ENCODE data around the gene STRA8. TPM values are rescaled to one million over a fixed set of nuclear protein-coding genes. Genes with fewer than 3 reads are reported as not detected.

Gene STRA8
- total RNA-seq, 1 experiment from 2014 or later: not detected

GRCh38 chr7:135195968-135196629, 37.5 kb upstream of the STRA8 start:
- Histone ChIP-seq H3T11ph (ENCODE audit: low read length) (no peak overlapping the region), H2BK15ac (ENCODE audit: low read depth, low read length) (no peak overlapping the region), H4K8ac (replicated peaks; ENCODE audit: insufficient read length, low read depth, low read length) (no peak overlapping the region), H2BK120ac (ENCODE audit: low read depth, low read length, poor library complexity, severe bottlenecking) (no peak overlapping the region), H3K27ac (ENCODE audit: insufficient read length, low read depth, low read length) (no peak overlapping the region), H3K79me1 (ENCODE audit: insufficient read depth, low read depth, low read length, poor library complexity, severe bottlenecking) (no peaks in the 10 kb centered on the region), H3K14ac (ENCODE audit: insufficient read depth, low read length) (no peak overlapping the region), H2AFZ (ENCODE audit: low read length) (no peak overlapping the region), H3K79me2 (ENCODE audit: insufficient read depth, low read length) (no peaks in the 10 kb centered on the region), H2AK5ac (ENCODE audit: insufficient read length, low read length) (no peak overlapping the region), H3K4me2 (ENCODE audit: insufficient read depth, insufficient read length, low read length) (no peak overlapping the region), H3K9ac (ENCODE audit: extremely low read depth, insufficient read length, low read length) (no peak overlapping the region), H3K18ac (ENCODE audit: insufficient read length, low read depth, low read length) (no peak overlapping the region), H4K5ac (ENCODE audit: insufficient read length, low read depth, low read length) (no peak overlapping the region), H2BK5ac (ENCODE audit: insufficient read length, low read length) (no peak overlapping the region), H3K9me3 (ENCODE audit: control insufficient read depth, low read depth, low read length) (no peaks in the 10 kb centered on the region), H2BK20ac (ENCODE audit: low read depth, low read length, poor library complexity, severe bottlenecking) (no peak overlapping the region), H2BK12ac (ENCODE audit: insufficient read length, low read depth, low read length) (no peak overlapping the region), H3K4me1 (ENCODE audit: insufficient read depth, low read length) (no peaks in the 10 kb centered on the region), H4K91ac (ENCODE audit: insufficient read length, low read depth, low read length) (no peak overlapping the region), H4K20me1 (ENCODE audit: control insufficient read depth, insufficient read depth, insufficient read length) (no peaks in the 10 kb centered on the region), H3K27me3 (ENCODE audit: insufficient read depth, low read length) (no peaks in the 10 kb centered on the region), H3K23me2 (ENCODE audit: insufficient read length, low read depth, low read length, poor library complexity, severe bottlenecking) (no peaks in the 10 kb centered on the region), H3K4ac (ENCODE audit: low read depth, low read length) (no peak overlapping the region), H3K23ac (ENCODE audit: insufficient read length, low read depth, low read length) (no peak overlapping the region), H3K56ac (ENCODE audit: insufficient read length, low read depth, low read length) (no peak overlapping the region)
- Mint-ChIP-seq H3K4me3 (no peak overlapping the region; a peak in 1 of 5 replicates), H3K27me3 (ENCODE audit: low read depth) (no peaks in the 10 kb centered on the region), H3K4me1 (peaks cover 0 to 5% of the 10 kb centered on the region in 2 experiments; a peak in 3 of 4 replicates), H3K9me3 (no peaks in the 10 kb centered on the region), H3K27ac (no peak overlapping the region), H3K36me3 (ENCODE audit: insufficient read depth in 1 of 3, low read depth in 3 of 3) (peaks cover 6 to 44% (median 23%) of the 10 kb centered on the region in 3 experiments)
- WGBS (ENCODE audit: extremely low coverage, insufficient read length, low lambda C conversion rate): no CpG with 5 or more reads among the region's 14 CpGs
- no peak for DNase-seq
- no peak for TF ChIP-seq CTCF (conservative IDR thresholded peaks at IDR 0.05)

Data from H9 (cell line).